ENCODE results near the gene DPP6.

Gene DPP6

DNA sequence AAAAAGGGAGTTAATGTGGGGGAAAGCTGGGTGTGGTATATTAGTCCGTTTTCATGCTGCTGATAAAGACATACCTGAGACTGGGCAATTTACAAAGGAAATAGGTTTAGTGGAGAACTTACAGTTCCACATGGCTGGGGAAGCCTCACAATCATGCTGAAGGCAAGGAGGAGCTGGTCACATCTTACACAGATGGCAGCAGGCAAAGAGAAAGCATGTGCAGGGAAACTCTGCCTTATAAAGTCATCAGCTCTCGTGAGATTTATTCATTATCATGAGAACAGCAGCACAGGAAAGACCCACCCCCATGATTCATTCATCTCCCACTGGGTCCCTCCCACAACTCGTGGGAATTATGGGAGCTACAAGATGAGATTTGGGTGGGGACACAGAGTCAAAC, 836.5 kb downstream of the DPP6 start:
- Histone ChIP-seq H3K4me2 (ENCODE audit: low read length) (no peak overlapping the region), H3K9me3 (ENCODE audit: control insufficient read depth, low read length) (no peaks in the 10 kb centered on the region), H3K4me1 (no peaks in the 10 kb centered on the region), H3K4me3 (ENCODE audit: low read depth, low read length) (no peak overlapping the region), H3K9ac (no peak overlapping the region), H3K27me3 (ENCODE audit: control insufficient read depth, insufficient read depth, low read length) (no peaks in the 10 kb centered on the region), H2AFZ (no peak overlapping the region), H3K79me2 (no peaks in the 10 kb centered on the region), H3K27ac (no peak overlapping the region), H3K36me3 (ENCODE audit: control insufficient read depth, insufficient read depth, low read length) (no peaks in the 10 kb centered on the region)
- no peak for TF ChIP-seq CTCF (IDR thresholded peaks at IDR 0.05)

DNA sequence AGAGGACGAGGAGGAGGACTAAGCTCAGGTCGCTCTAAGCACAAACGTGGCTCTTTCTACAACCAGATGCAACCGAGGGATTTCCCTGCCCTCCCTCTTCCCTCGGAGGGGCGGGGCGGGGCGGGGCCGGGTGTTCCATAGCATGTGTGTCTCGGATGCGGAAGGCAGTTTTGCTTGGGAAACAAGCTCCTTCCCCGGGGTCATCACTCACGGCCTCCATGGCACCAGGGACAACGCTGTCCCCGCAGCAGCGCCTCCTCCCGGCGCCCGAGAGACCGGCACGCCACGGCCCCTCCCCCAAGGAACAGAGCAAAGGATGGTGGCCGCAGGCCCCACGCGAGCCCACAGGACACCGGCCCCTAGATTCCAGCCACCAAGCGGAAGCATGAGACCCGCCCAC, 840.3 kb downstream of the DPP6 start:
- Histone ChIP-seq H3K9me3 (ENCODE audit: control insufficient read depth, low read length) (no peaks in the 10 kb centered on the region), H3K9ac (no peak overlapping the region), H3K27me3 (ENCODE audit: control insufficient read depth, insufficient read depth, low read length) (no peaks in the 10 kb centered on the region), H2AFZ (no peak overlapping the region), H3K4me3 (ENCODE audit: low read depth, low read length) (no peak overlapping the region), H3K4me1 (no peaks in the 10 kb centered on the region), H3K4me2 (ENCODE audit: low read length) (no peak overlapping the region), H3K27ac (no peak overlapping the region), H3K79me2 (no peaks in the 10 kb centered on the region), H3K36me3 (ENCODE audit: control insufficient read depth, insufficient read depth, low read length) (no peaks in the 10 kb centered on the region)
- TF ChIP-seq CTCF (IDR thresholded peaks at IDR 0.05) = no peak

DNA sequence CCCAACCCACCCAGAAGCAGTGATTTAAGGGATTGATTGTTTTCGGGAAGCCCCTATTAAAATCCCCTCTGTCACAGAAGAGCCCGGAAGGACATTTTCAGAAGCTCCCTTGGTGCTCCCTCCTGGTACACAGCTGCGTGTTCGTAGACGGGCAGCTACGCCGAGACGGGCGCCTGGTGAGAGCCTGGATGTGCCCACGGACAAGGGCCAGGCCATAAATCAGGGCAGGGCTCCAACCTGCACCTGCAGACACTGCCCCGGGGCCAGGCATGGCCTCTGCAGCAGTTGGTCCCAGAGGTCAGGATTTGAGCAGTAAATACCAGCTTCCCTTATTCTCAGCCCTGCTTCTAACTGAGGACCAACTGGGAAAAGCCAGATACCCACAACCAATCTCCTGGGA, 843.9 kb downstream of the DPP6 start:
- Histone ChIP-seq H3K9me3 (ENCODE audit: control insufficient read depth, low read length) (no peaks in the 10 kb centered on the region), H3K36me3 (ENCODE audit: control insufficient read depth, insufficient read depth, low read length) (no peaks in the 10 kb centered on the region), H3K4me1 (no peaks in the 10 kb centered on the region), H3K4me2 (ENCODE audit: low read length) (no peak overlapping the region), H3K27me3 (ENCODE audit: control insufficient read depth, insufficient read depth, low read length) (no peaks in the 10 kb centered on the region), H3K79me2 (no peaks in the 10 kb centered on the region), H2AFZ (no peak overlapping the region), H3K4me3 (ENCODE audit: low read depth, low read length) (no peak overlapping the region), H3K27ac (no peak overlapping the region), H3K9ac (no peak overlapping the region)
- TF ChIP-seq CTCF (IDR thresholded peaks at IDR 0.05) = no peak

- Histone ChIP-seq H3K9me3 (ENCODE audit: control insufficient read depth, low read length) (no peaks in the 10 kb centered on the region), H2AFZ (no peak overlapping the region), H3K36me3 (ENCODE audit: control insufficient read depth, insufficient read depth, low read length) (no peaks in the 10 kb centered on the region), H3K9ac (no peak overlapping the region), H3K4me1 (no peaks in the 10 kb centered on the region), H3K4me3 (ENCODE audit: low read depth, low read length) (no peak overlapping the region), H3K27me3 (ENCODE audit: control insufficient read depth, insufficient read depth, low read length) (no peaks in the 10 kb centered on the region), H3K4me2 (ENCODE audit: low read length) (no peak overlapping the region), H3K79me2 (no peaks in the 10 kb centered on the region), H3K27ac (no peak overlapping the region)
- TF ChIP-seq CTCF (IDR thresholded peaks at IDR 0.05) = no peak
Measured at GRCh38 chr7:154898973-154899855, 847.0 kb downstream of the DPP6 start.

DNA sequence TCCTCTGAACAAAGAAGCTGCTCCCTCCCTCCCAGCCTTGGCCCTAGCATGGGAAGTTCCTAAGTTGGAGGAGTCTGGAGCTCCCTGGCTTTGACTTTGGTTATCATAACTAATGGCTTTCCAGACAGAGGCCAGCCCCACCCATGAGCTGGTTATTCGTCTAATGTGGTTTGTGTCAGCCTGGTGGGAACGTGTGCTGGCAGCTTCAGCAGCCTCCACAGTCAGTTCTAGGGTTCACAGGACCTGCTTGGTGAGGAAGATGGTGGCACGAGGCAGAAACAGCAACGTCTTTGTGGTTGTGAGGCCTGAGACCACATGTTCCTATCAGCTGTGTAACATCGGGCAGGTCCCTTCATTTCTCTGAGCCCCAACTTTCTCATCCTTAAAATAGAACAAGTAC, 847.7 kb downstream of the DPP6 start:
- Histone ChIP-seq H3K4me2 (ENCODE audit: low read length) (no peak overlapping the region), H3K27ac (no peak overlapping the region), H3K79me2 (no peaks in the 10 kb centered on the region), H3K4me3 (ENCODE audit: low read depth, low read length) (no peak overlapping the region), H3K36me3 (ENCODE audit: control insufficient read depth, insufficient read depth, low read length) (no peaks in the 10 kb centered on the region), H3K4me1 (no peaks in the 10 kb centered on the region), H3K27me3 (ENCODE audit: control insufficient read depth, insufficient read depth, low read length) (no peaks in the 10 kb centered on the region), H3K9ac (no peak overlapping the region), H3K9me3 (ENCODE audit: control insufficient read depth, low read length) (no peaks in the 10 kb centered on the region), H2AFZ (no peak overlapping the region)
- no peak for TF ChIP-seq CTCF (IDR thresholded peaks at IDR 0.05)
